ENCODE results near the gene WWTR1.

DNA sequence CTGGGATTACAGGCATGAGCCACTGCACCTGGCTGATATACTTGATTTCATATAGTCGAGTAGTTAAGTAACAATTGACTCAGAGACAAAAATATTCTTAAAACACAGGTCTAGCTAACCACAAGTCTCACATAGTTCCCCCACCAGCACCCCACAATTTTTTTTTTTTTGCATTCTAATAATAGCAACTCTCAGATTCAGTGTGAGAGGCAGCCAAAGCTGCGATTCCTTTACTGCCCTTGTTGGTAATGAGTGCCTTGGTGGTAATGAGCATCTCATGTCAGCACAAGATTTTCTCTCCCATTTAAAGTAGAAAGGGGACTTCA lies 72.5 kb downstream of the WWTR1 start:
- TF ChIP-seq, protein P1, sequence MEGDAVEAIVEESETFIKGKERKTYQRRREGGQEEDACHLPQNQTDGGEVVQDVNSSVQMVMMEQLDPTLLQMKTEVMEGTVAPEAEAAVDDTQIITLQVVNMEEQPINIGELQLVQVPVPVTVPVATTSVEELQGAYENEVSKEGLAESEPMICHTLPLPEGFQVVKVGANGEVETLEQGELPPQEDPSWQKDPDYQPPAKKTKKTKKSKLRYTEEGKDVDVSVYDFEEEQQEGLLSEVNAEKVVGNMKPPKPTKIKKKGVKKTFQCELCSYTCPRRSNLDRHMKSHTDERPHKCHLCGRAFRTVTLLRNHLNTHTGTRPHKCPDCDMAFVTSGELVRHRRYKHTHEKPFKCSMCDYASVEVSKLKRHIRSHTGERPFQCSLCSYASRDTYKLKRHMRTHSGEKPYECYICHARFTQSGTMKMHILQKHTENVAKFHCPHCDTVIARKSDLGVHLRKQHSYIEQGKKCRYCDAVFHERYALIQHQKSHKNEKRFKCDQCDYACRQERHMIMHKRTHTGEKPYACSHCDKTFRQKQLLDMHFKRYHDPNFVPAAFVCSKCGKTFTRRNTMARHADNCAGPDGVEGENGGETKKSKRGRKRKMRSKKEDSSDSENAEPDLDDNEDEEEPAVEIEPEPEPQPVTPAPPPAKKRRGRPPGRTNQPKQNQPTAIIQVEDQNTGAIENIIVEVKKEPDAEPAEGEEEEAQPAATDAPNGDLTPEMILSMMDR (conservative IDR thresholded peaks at IDR 0.05; ENCODE audit: low read depth, low read length), result no peak
- no peak for TF ChIP-seq EZH2 (IDR thresholded peaks at IDR 0.05; ENCODE audit: low read length, unreplicated experiment)

Data from PC-3 (cell line).